DMS79 (cell line): ENCODE measurements around the gene PARD6A.

ENCODE experiments used
- DNase-seq: peaks from one replicate; lab custom pipeline; 2025; lab: John Stamatoyannopoulos, UW

Gene PARD6A

GRCh38 chr16:67667453-67667816, 6.7 kb downstream of the PARD6A start:
- no peak for DNase-seq

GRCh38 chr16:67667817-67668494, 7.2 kb downstream of the PARD6A start:
- peak; percentile 66 for DNase-seq

GRCh38 chr16:67668495-67669157, 7.9 kb downstream of the PARD6A start:
- DNase-seq = no peak

GRCh38 chr16:67669499-67670101, 8.8 kb downstream of the PARD6A start:
- no peak for DNase-seq

GRCh38 chr16:67672306-67672705, 11.5 kb downstream of the PARD6A start:
- DNase-seq = no peak

- DNase-seq = no peak
Observed at GRCh38 chr16:67672739-67673662, 12.2 kb downstream of the PARD6A start.

GRCh38 chr16:67673712-67674580, 13.2 kb downstream of the PARD6A start:
- peak; percentile 68 for DNase-seq

- DNase-seq = no peak
Observed at GRCh38 chr16:67674851-67675578, 14.3 kb downstream of the PARD6A start.

- DNase-seq = no peak
Observed at GRCh38 chr16:67675579-67675935, 14.8 kb downstream of the PARD6A start.

GRCh38 chr16:67675999-67676398, 15.2 kb downstream of the PARD6A start:
- no peak for DNase-seq

GRCh38 chr16:67676516-67676915, 15.8 kb downstream of the PARD6A start:
- DNase-seq = no peak

GRCh38 chr16:67676939-67677338, 16.2 kb downstream of the PARD6A start:
- DNase-seq = no peak

- no peak for DNase-seq
Observed at GRCh38 chr16:67677712-67678111, 17.0 kb downstream of the PARD6A start.

- no peak for DNase-seq
Observed at GRCh38 chr16:67678354-67679023, 17.7 kb downstream of the PARD6A start.

- no peak for DNase-seq
Observed at GRCh38 chr16:67679935-67680897, 19.5 kb downstream of the PARD6A start.

- no peak for DNase-seq
Observed at GRCh38 chr16:67683767-67684166, 23.0 kb downstream of the PARD6A start.

GRCh38 chr16:67685388-67686112, 24.8 kb downstream of the PARD6A start:
- DNase-seq = no peak
